H9 (cell line): Measurements from ENCODE around the gene CTPS2. TPM values are rescaled to one million over a fixed set of nuclear protein-coding genes. Genes with fewer than 3 reads are reported as not detected.

Experiments used
- DNase-seq: peaks from one replicate; pipeline ENCODE4 v3.0.0-alpha.2; 2017
- H2AFZ ChIP-seq: one replicate; pipeline ENCODE4 v1.6.1; 2013; ENCODE audit warnings: mild to moderate bottlenecking, low read length, control low read depth, moderate library complexity
- H2AK5ac ChIP-seq: 2 replicates; pipeline ENCODE4 v1.6.1; 2013; ENCODE audit warnings: low read length, control low read depth, mixed read lengths; ENCODE audit not compliant: insufficient read length
- H2BK120ac ChIP-seq: one replicate; pipeline ENCODE4 v1.6.1; 2013; ENCODE audit warnings: low read depth, mild to moderate bottlenecking, low read length, control low read depth, inconsistent platforms; ENCODE audit not compliant: poor library complexity, severe bottlenecking
- H2BK12ac ChIP-seq: 2 replicates; pipeline ENCODE4 v1.6.1; 2013; ENCODE audit warnings: low read length, control low read depth, mixed read lengths, low read depth; ENCODE audit not compliant: insufficient read length
- H2BK15ac ChIP-seq: 2 replicates; pipeline ENCODE4 v1.6.1; 2013; ENCODE audit warnings: low read depth, low read length, control low read depth
- H2BK20ac ChIP-seq: one replicate; pipeline ENCODE4 v1.6.1; 2013; ENCODE audit warnings: low read depth, mild to moderate bottlenecking, low read length, control low read depth, inconsistent platforms; ENCODE audit not compliant: poor library complexity, severe bottlenecking
- H2BK5ac ChIP-seq: 2 replicates; pipeline ENCODE4 v1.6.1; 2013; ENCODE audit warnings: low read length, control low read depth, mixed read lengths; ENCODE audit not compliant: insufficient read length
- H3K14ac ChIP-seq: 2 replicates; pipeline ENCODE4 v1.6.1; 2013; ENCODE audit warnings: low read length, control low read depth; ENCODE audit not compliant: insufficient read depth
- H3K18ac ChIP-seq: 2 replicates; pipeline ENCODE4 v1.6.1; 2013; ENCODE audit warnings: low read depth, mild to moderate bottlenecking, mixed read lengths, low read length, control low read depth; ENCODE audit not compliant: insufficient read length
- H3K23ac ChIP-seq: 2 replicates; pipeline ENCODE4 v1.6.1; 2013; ENCODE audit warnings: low read length, control low read depth, mixed read lengths, low read depth; ENCODE audit not compliant: insufficient read length
- H3K23me2 ChIP-seq: 2 replicates; pipeline ENCODE4 v1.6.1; 2013; ENCODE audit warnings: low read depth, mild to moderate bottlenecking, mixed read lengths, low read length, control low read depth; ENCODE audit not compliant: insufficient read length, poor library complexity, severe bottlenecking
- H3K27ac ChIP-seq: 2 replicates; pipeline ENCODE4 v1.5.1; 2013; ENCODE audit warnings: low read length, control low read depth, mixed read lengths, low read depth; ENCODE audit not compliant: insufficient read length
- H3K27me3 ChIP-seq: 2 replicates; pipeline ENCODE4 v1.6.1; 2013; ENCODE audit warnings: low read length, control low read depth, inconsistent platforms; ENCODE audit not compliant: insufficient read depth
- H3K4ac ChIP-seq: 2 replicates; pipeline ENCODE4 v1.6.1; 2013; ENCODE audit warnings: low read depth, mild to moderate bottlenecking, control low read depth, inconsistent platforms, low read length, moderate library complexity
- H3K4me1 ChIP-seq: 2 replicates; pipeline ENCODE4 v1.6.1; 2013; ENCODE audit warnings: low read length, control low read depth, inconsistent platforms; ENCODE audit not compliant: insufficient read depth
- H3K4me2 ChIP-seq: 2 replicates; pipeline ENCODE4 v1.6.1; 2013; ENCODE audit warnings: low read length, control low read depth, mixed read lengths; ENCODE audit not compliant: insufficient read length, insufficient read depth
- H3K56ac ChIP-seq: 2 replicates; pipeline ENCODE4 v1.6.1; 2013; ENCODE audit warnings: low read depth, mild to moderate bottlenecking, mixed read lengths, low read length, control low read depth; ENCODE audit not compliant: insufficient read length
- H3K79me1 ChIP-seq: 2 replicates; pipeline ENCODE4 v1.6.1; 2013; ENCODE audit warnings: low read depth, mild to moderate bottlenecking, moderate library complexity, low read length, control low read depth, inconsistent platforms; ENCODE audit not compliant: insufficient read depth, poor library complexity, severe bottlenecking
- H3K79me2 ChIP-seq: 2 replicates; pipeline ENCODE4 v1.6.1; 2013; ENCODE audit warnings: low read length, control low read depth, inconsistent platforms; ENCODE audit not compliant: insufficient read depth
- H3K9ac ChIP-seq: 2 replicates; pipeline ENCODE4 v1.6.1; 2013; ENCODE audit warnings: low read length, control low read depth, mixed read lengths; ENCODE audit not compliant: insufficient read length; ENCODE audit errors: extremely low read depth
- H3K9me3 ChIP-seq: one replicate; pipeline ENCODE4 v1.6.1; 2013; ENCODE audit warnings: low read depth, low read length, inconsistent platforms; ENCODE audit not compliant: control insufficient read depth
- H3T11ph ChIP-seq: one replicate; pipeline ENCODE4 v1.6.1; 2013; ENCODE audit warnings: mild to moderate bottlenecking, low read length, control low read depth, inconsistent platforms
- H4K20me1 ChIP-seq: one replicate; pipeline ENCODE4 v1.6.1; 2013; ENCODE audit not compliant: control insufficient read depth, insufficient read length, insufficient read depth
- H4K5ac ChIP-seq: 2 replicates; pipeline ENCODE4 v1.6.1; 2013; ENCODE audit warnings: low read depth, mild to moderate bottlenecking, mixed read lengths, low read length, control low read depth; ENCODE audit not compliant: insufficient read length
- H4K8ac ChIP-seq: replicated peaks from 2 replicates; pipeline ENCODE4 v1.6.1; 2013; ENCODE audit warnings: low read length, control low read depth, mixed read lengths, low read depth; ENCODE audit not compliant: insufficient read length
- H4K91ac ChIP-seq: 2 replicates; pipeline ENCODE4 v1.6.1; 2013; ENCODE audit warnings: low read depth, mild to moderate bottlenecking, moderate library complexity, mixed read lengths, low read length, control low read depth; ENCODE audit not compliant: insufficient read length
- H3K27ac Mint-ChIP-seq, 3 experiments: 2 replicates in 2 of 3; 3 replicates in 1 of 3; pipeline ENCODE4 v1.8.0; 2020 to 2021; ENCODE audit warnings: mixed read lengths in 3 of 3, mild to moderate bottlenecking in 1 of 3, moderate library complexity in 1 of 3
- H3K27me3 Mint-ChIP-seq: 2 replicates; pipeline ENCODE4 v1.8.0; 2021; ENCODE audit warnings: low read depth, mild to moderate bottlenecking, moderate library complexity, mixed read lengths
- H3K36me3 Mint-ChIP-seq, 3 experiments: 2 replicates in 2 of 3; 3 replicates in 1 of 3; pipeline ENCODE4 v1.8.0; 2020 to 2021; ENCODE audit warnings: low read depth in 3 of 3, mixed read lengths in 3 of 3; ENCODE audit not compliant: insufficient read depth in 1 of 3
- H3K4me1 Mint-ChIP-seq, 2 experiments: 2 replicates each; pipeline ENCODE4 v1.8.0; 2020; ENCODE audit warnings: mixed read lengths in 2 of 2
- H3K4me3 Mint-ChIP-seq, 2 experiments: 2 replicates in 1 of 2; 3 replicates in 1 of 2; pipeline ENCODE4 v1.8.0; 2020 to 2021; ENCODE audit warnings: mild to moderate bottlenecking in 2 of 2, mixed read lengths in 2 of 2, moderate library complexity in 1 of 2
- H3K9me3 Mint-ChIP-seq, 2 experiments: 2 replicates in 1 of 2; 3 replicates in 1 of 2; pipeline ENCODE4 v1.8.0; 2020; ENCODE audit warnings: mild to moderate bottlenecking in 2 of 2, mixed read lengths in 2 of 2, moderate library complexity in 1 of 2
- WGBS: extraction: QIAGEN DNeasy Blood & Tissue Kit; methylation state at CpG from one replicate; pipeline ENCODE4 v1.1.7; 2013; ENCODE audit warnings: missing lambda C conversion rate, low lambda C conversion rate, mixed read lengths; ENCODE audit not compliant: insufficient read length; ENCODE audit errors: extremely low coverage; 5-methylcytosine and 5-hydroxymethylcytosine counted together
- total RNA-seq: library from RNA; stranded (reverse); gene quantifications from 2 replicates; pipeline ENCODE4 v1.2.1, GENCODE V29; 2021
- TF ChIP-seq, protein P1 (sequence below): fragments of 200-600 bp; sonication (generic); conservative IDR thresholded peaks from 3 replicates; pipeline ENCODE4 v1.8.0; 2021; ENCODE audit warnings: antibody characterized with exemption, mild to moderate bottlenecking

The CTPS2 gene
- total RNA-seq, 1 experiment from 2014 or later: 69.7 TPM

DNA sequence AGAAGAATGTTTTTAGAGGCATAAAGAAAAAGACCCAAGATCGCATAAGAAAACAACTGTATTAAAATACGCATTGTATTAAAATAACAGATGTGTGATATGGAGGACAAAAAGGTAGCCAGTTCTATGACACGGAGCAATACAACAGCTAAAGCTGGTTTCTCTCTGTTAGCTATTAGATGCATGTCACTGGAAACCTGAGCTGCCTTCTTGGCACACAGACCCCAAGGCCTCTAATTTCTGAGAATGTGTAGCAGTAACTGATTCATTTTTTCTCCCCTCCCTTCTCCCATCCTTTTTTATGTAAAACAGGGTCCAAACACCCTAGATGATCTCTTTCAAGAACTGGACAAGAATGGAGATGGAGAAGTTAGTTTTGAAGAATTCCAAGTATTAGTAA is 58.4 kb downstream of the CTPS2 start:
- Histone ChIP-seq H4K5ac (no peak overlapping the region), H3K18ac (no peak overlapping the region), H3K79me1 (no peaks in the 10 kb centered on the region), H3K4me2 (no peak overlapping the region), H2AFZ (no peak overlapping the region), H3K4me1 (peaks cover 2% of the 10 kb centered on the region; the same call in 1 of the 2 replicates), H3K9ac (no peak overlapping the region), H3K79me2 (no peaks in the 10 kb centered on the region), H3K23ac (no peak overlapping the region), H2BK12ac (no peak overlapping the region), H3T11ph (no peak overlapping the region), H2BK5ac (no peak overlapping the region), H4K20me1 (no peaks in the 10 kb centered on the region), H2BK20ac (no peak overlapping the region), H2BK120ac (no peak overlapping the region), H3K9me3 (no peaks in the 10 kb centered on the region), H3K27ac (no peak overlapping the region), H4K91ac (no peak overlapping the region), H4K8ac (no peak overlapping the region), H2BK15ac (no peak overlapping the region), H3K56ac (no peak overlapping the region), H3K14ac (no peak overlapping the region), H3K27me3 (no peaks in the 10 kb centered on the region), H3K4ac (no peak overlapping the region), H2AK5ac (no peak overlapping the region), H3K23me2 (no peaks in the 10 kb centered on the region)
- peaks cover 28 to 74% (median 60%) of the 10 kb centered on the region in 3 experiments for H3K36me3 Mint-ChIP-seq
- no peaks in the 10 kb centered on the region; the same call in 1 of the 2 replicates for H3K27me3 Mint-ChIP-seq
- no peak overlapping the region for H3K4me3 Mint-ChIP-seq
- peaks cover 17 to 20% of the 10 kb centered on the region in 2 experiments for H3K4me1 Mint-ChIP-seq
- DNase-seq: no peak
- peak overlapping the region in 2 of 3 experiments; percentile 33 to 94; a peak in 4 of 7 replicates for H3K27ac Mint-ChIP-seq
- no CpG with 5 or more reads among the region's 3 CpGs for WGBS
- TF ChIP-seq, protein P1, sequence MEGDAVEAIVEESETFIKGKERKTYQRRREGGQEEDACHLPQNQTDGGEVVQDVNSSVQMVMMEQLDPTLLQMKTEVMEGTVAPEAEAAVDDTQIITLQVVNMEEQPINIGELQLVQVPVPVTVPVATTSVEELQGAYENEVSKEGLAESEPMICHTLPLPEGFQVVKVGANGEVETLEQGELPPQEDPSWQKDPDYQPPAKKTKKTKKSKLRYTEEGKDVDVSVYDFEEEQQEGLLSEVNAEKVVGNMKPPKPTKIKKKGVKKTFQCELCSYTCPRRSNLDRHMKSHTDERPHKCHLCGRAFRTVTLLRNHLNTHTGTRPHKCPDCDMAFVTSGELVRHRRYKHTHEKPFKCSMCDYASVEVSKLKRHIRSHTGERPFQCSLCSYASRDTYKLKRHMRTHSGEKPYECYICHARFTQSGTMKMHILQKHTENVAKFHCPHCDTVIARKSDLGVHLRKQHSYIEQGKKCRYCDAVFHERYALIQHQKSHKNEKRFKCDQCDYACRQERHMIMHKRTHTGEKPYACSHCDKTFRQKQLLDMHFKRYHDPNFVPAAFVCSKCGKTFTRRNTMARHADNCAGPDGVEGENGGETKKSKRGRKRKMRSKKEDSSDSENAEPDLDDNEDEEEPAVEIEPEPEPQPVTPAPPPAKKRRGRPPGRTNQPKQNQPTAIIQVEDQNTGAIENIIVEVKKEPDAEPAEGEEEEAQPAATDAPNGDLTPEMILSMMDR: no peak
- H3K9me3 Mint-ChIP-seq: no peaks in the 10 kb centered on the region
